ENCODE data around the gene NPR2.

NPR2 gene

GRCh38 chr9:35839926-35840325, 48.5 kb downstream of the NPR2 start:
- H3K9ac ChIP-seq (ENCODE audit: low read depth, low read length, poor library complexity, severe bottlenecking): no peak overlapping the region
- H3K79me2 ChIP-seq (ENCODE audit: insufficient read depth, low read length): no peaks in the 10 kb centered on the region
- no peaks in the 10 kb centered on the region for H4K20me1 ChIP-seq (ENCODE audit: insufficient read depth, low read length, poor library complexity, severe bottlenecking)
- TF ChIP-seq, protein P1, sequence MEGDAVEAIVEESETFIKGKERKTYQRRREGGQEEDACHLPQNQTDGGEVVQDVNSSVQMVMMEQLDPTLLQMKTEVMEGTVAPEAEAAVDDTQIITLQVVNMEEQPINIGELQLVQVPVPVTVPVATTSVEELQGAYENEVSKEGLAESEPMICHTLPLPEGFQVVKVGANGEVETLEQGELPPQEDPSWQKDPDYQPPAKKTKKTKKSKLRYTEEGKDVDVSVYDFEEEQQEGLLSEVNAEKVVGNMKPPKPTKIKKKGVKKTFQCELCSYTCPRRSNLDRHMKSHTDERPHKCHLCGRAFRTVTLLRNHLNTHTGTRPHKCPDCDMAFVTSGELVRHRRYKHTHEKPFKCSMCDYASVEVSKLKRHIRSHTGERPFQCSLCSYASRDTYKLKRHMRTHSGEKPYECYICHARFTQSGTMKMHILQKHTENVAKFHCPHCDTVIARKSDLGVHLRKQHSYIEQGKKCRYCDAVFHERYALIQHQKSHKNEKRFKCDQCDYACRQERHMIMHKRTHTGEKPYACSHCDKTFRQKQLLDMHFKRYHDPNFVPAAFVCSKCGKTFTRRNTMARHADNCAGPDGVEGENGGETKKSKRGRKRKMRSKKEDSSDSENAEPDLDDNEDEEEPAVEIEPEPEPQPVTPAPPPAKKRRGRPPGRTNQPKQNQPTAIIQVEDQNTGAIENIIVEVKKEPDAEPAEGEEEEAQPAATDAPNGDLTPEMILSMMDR (conservative IDR thresholded peaks at IDR 0.05; ENCODE audit: low read length): no peak
- TF ChIP-seq EZH2phosphoT487 (IDR thresholded peaks at IDR 0.05; ENCODE audit: borderline replicate concordance): no peak
- H3K36me3 ChIP-seq (ENCODE audit: insufficient read depth, low read length): no peaks in the 10 kb centered on the region
- H3K27me3 ChIP-seq (ENCODE audit: insufficient read depth, low read length, poor library complexity, severe bottlenecking): no peaks in the 10 kb centered on the region
- no peak overlapping the region for H3K4me2 ChIP-seq (ENCODE audit: low read depth, low read length, poor library complexity, severe bottlenecking)
- no peak overlapping the region for H3K4me3 ChIP-seq (ENCODE audit: low read length, poor library complexity, severe bottlenecking)
- H3K9me2 ChIP-seq (replicated peaks; ENCODE audit: low read depth, low read length): no peaks in the 10 kb centered on the region
- no peaks in the 10 kb centered on the region for H3F3A ChIP-seq (ENCODE audit: low read depth)
- peaks cover 7% of the 10 kb centered on the region for H3K4me1 ChIP-seq (ENCODE audit: insufficient read depth, low read length, poor library complexity, severe bottlenecking)
- no peak overlapping the region for H2AFZ ChIP-seq (ENCODE audit: low read length)
- H3K9me3 ChIP-seq (ENCODE audit: insufficient read depth, low read depth, low read length): no peaks in the 10 kb centered on the region

- Histone ChIP-seq H3K9me3 (ENCODE audit: insufficient read depth, low read depth, low read length) (no peaks in the 10 kb centered on the region), H3K9ac (ENCODE audit: low read depth, low read length, poor library complexity, severe bottlenecking) (no peak overlapping the region), H3F3A (ENCODE audit: low read depth) (no peaks in the 10 kb centered on the region), H3K9me2 (replicated peaks; ENCODE audit: low read depth, low read length) (no peaks in the 10 kb centered on the region), H3K27me3 (ENCODE audit: insufficient read depth, low read length, poor library complexity, severe bottlenecking) (no peaks in the 10 kb centered on the region), H3K36me3 (ENCODE audit: insufficient read depth, low read length) (no peaks in the 10 kb centered on the region), H3K4me2 (ENCODE audit: low read depth, low read length, poor library complexity, severe bottlenecking) (no peak overlapping the region), H3K4me3 (ENCODE audit: low read length, poor library complexity, severe bottlenecking) (no peak overlapping the region), H3K79me2 (ENCODE audit: insufficient read depth, low read length) (no peaks in the 10 kb centered on the region), H3K4me1 (ENCODE audit: insufficient read depth, low read length, poor library complexity, severe bottlenecking) (peaks cover 4% of the 10 kb centered on the region), H4K20me1 (ENCODE audit: insufficient read depth, low read length, poor library complexity, severe bottlenecking) (no peaks in the 10 kb centered on the region), H2AFZ (ENCODE audit: low read length) (no peak overlapping the region)
- TF ChIP-seq, protein P1 (conservative IDR thresholded peaks at IDR 0.05; ENCODE audit: low read length): no peak
- no peak for TF ChIP-seq EZH2phosphoT487 (IDR thresholded peaks at IDR 0.05; ENCODE audit: borderline replicate concordance)
Measured at GRCh38 chr9:35840881-35841644, 49.7 kb downstream of the NPR2 start.

- Histone ChIP-seq H3F3A (ENCODE audit: low read depth) (no peaks in the 10 kb centered on the region), H3K27me3 (ENCODE audit: insufficient read depth, low read length, poor library complexity, severe bottlenecking) (no peaks in the 10 kb centered on the region), H2AFZ (ENCODE audit: low read length) (no peak overlapping the region), H3K79me2 (ENCODE audit: insufficient read depth, low read length) (no peaks in the 10 kb centered on the region), H3K4me1 (ENCODE audit: insufficient read depth, low read length, poor library complexity, severe bottlenecking) (peaks cover 4% of the 10 kb centered on the region), H4K20me1 (ENCODE audit: insufficient read depth, low read length, poor library complexity, severe bottlenecking) (no peaks in the 10 kb centered on the region), H3K4me3 (ENCODE audit: low read length, poor library complexity, severe bottlenecking) (no peak overlapping the region), H3K9me3 (ENCODE audit: insufficient read depth, low read depth, low read length) (no peaks in the 10 kb centered on the region), H3K4me2 (ENCODE audit: low read depth, low read length, poor library complexity, severe bottlenecking) (no peak overlapping the region), H3K9ac (ENCODE audit: low read depth, low read length, poor library complexity, severe bottlenecking) (no peak overlapping the region), H3K9me2 (replicated peaks; ENCODE audit: low read depth, low read length) (no peaks in the 10 kb centered on the region), H3K36me3 (ENCODE audit: insufficient read depth, low read length) (no peaks in the 10 kb centered on the region)
- TF ChIP-seq, protein P1 (conservative IDR thresholded peaks at IDR 0.05; ENCODE audit: low read length): no peak
- TF ChIP-seq EZH2phosphoT487 (IDR thresholded peaks at IDR 0.05; ENCODE audit: borderline replicate concordance): no peak
Measured at GRCh38 chr9:35841645-35841900, 50.2 kb downstream of the NPR2 start.

All from Loucy (cell line).